SK-N-SH (cell line): ENCODE measurements around the gene SCART1. TPM values are rescaled to one million over a fixed set of nuclear protein-coding genes. Genes with fewer than 3 reads are reported as not detected.

Experiments used
- CTCF ChIA-PET: fragments of 300-600, 350-600 bp; formaldehyde crosslinking; extraction: SDS; loops from one replicate; lab custom pipeline; 2021; lab: Yijun Ruan, JAX
- POLR2A ChIA-PET: fragments of 350-600 bp; sonication (Branson Sonifier 250); formaldehyde crosslinking; extraction: SDS; loops from one replicate; lab custom pipeline; 2020; ENCODE audit warnings: antibody characterized with exemption, inconsistent platforms; lab: Yijun Ruan, JAX
- DNase-seq: peaks from one replicate; pipeline ENCODE4 v3.0.0; 2012
- H2AFZ ChIP-seq: fragments of 200-600 bp; sonication (generic); 2 replicates; pipeline ENCODE4 v1.8.1; 2016; ENCODE audit warnings: antibody characterized with exemption, mild to moderate bottlenecking, low read depth
- H3F3A ChIP-seq: fragments of 200-600 bp; sonication (generic); replicated peaks from 2 replicates; pipeline ENCODE3; 2016; ENCODE audit warnings: antibody characterized with exemption, mild to moderate bottlenecking; ENCODE audit not compliant: insufficient read depth
- H3K27ac ChIP-seq, 2 experiments: fragments of 200-500 bp in 1 of 2; fragments of 200-600 bp in 1 of 2; sonication (Bioruptor generic) in 1 of 2; sonication (generic), shearing (Covaris generic) in 1 of 2; 2 replicates each; pipeline versions ENCODE4 v1.5.1 to v1.6.1; 2014 to 2016; ENCODE audit warnings: low read depth in 2 of 2, inconsistent platforms in 1 of 2, low read length in 1 of 2, mild to moderate bottlenecking in 1 of 2, mixed read lengths in 1 of 2
- H3K27me3 ChIP-seq: fragments of 200-600 bp; sonication (generic), shearing (Covaris generic); 2 replicates; pipeline ENCODE4 v1.6.1; 2016; ENCODE audit warnings: mixed run types; ENCODE audit not compliant: insufficient read depth
- H3K36me3 ChIP-seq, 2 experiments: fragments of 200-500 bp in 1 of 2; fragments of 200-600 bp in 1 of 2; sonication (Bioruptor generic) in 1 of 2; sonication (generic) in 1 of 2; replicated peaks in 1 of 2; 2 replicates each; pipeline versions ENCODE3 to v1.5.1; 2014 to 2016; ENCODE audit warnings: low read length in 1 of 2, mild to moderate bottlenecking in 1 of 2; ENCODE audit not compliant: insufficient read depth in 2 of 2, control insufficient read depth in 1 of 2
- H3K4me1 ChIP-seq, 2 experiments: fragments of 200-500 bp in 1 of 2; fragments of 200-600 bp in 1 of 2; sonication (Bioruptor generic) in 1 of 2; sonication (generic), shearing (Covaris generic) in 1 of 2; 2 replicates each; pipeline versions ENCODE4 v1.5.1 to v1.6.1; 2014 to 2016; ENCODE audit warnings: low read depth in 1 of 2, low read length in 1 of 2, mixed run types in 1 of 2; ENCODE audit not compliant: insufficient read depth in 2 of 2, control insufficient read depth in 1 of 2
- H3K4me2 ChIP-seq: fragments of 200-600 bp; sonication (generic), shearing (Covaris generic); 2 replicates; pipeline ENCODE4 v1.6.1; 2017; ENCODE audit warnings: mixed run types
- H3K4me3 ChIP-seq, 2 experiments: fragments of 200-500 bp in 1 of 2; fragments of 200-600 bp in 1 of 2; sonication (Bioruptor generic) in 1 of 2; sonication (generic), shearing (Covaris generic) in 1 of 2; 2 replicates each; pipeline versions ENCODE4 v1.5.1 to v1.8.1; 2014 to 2016; ENCODE audit warnings: low read depth in 2 of 2, inconsistent platforms in 1 of 2, low read length in 1 of 2, mild to moderate bottlenecking in 1 of 2, mixed read lengths in 1 of 2, moderate library complexity in 1 of 2
- H3K79me2 ChIP-seq: fragments of 200-600 bp; sonication (generic); 2 replicates; pipeline ENCODE4 v1.8.1; 2017; ENCODE audit warnings: mild to moderate bottlenecking; ENCODE audit not compliant: insufficient read depth
- H3K9ac ChIP-seq: fragments of 200-600 bp; sonication (generic); 2 replicates; pipeline ENCODE4 v1.6.1; 2017; ENCODE audit warnings: mixed run types
- H3K9me2 ChIP-seq: fragments of 200-600 bp; sonication (generic); 2 replicates; pipeline ENCODE4 v1.6.1; 2017; ENCODE audit warnings: mixed run types
- H3K9me3 ChIP-seq: fragments of 200-600 bp; sonication (generic); 2 replicates; pipeline ENCODE4 v1.6.1; 2017; ENCODE audit warnings: mixed run types, mild to moderate bottlenecking, moderate library complexity
- H4K20me1 ChIP-seq: fragments of 200-600 bp; sonication (generic); 2 replicates; pipeline ENCODE4 v1.6.1; 2017; ENCODE audit warnings: mild to moderate bottlenecking, mixed run types; ENCODE audit not compliant: insufficient read depth
- ELF1 ChIP-seq: IDR thresholded peaks from 2 replicates; pipeline ENCODE4 v1.4.0; 2012
- EP300 ChIP-seq, 2 experiments: IDR thresholded peaks; 2 replicates each; pipeline versions ENCODE4 v1.4.0 to v1.6.1; 2012; ENCODE audit warnings: borderline replicate concordance in 1 of 2, low read depth in 1 of 2, low read length in 1 of 2
- FOSL2 ChIP-seq: IDR thresholded peaks from 2 replicates; pipeline ENCODE4 v1.4.0; 2012; ENCODE audit warnings: low read depth, mild to moderate bottlenecking, moderate library complexity, borderline replicate concordance
- FOXJ3 ChIP-seq: sonication (generic); formaldehyde crosslinking; IDR thresholded peaks from 2 replicates; pipeline ENCODE4 v1.5.1; 2020; ENCODE audit warnings: mild to moderate bottlenecking, missing genetic modification reagents
- FOXM1 ChIP-seq: IDR thresholded peaks from 2 replicates; pipeline ENCODE4 v1.4.0; 2012; ENCODE audit warnings: low read depth, mild to moderate bottlenecking
- GABPA ChIP-seq: IDR thresholded peaks from 2 replicates; pipeline ENCODE4 v1.4.0; 2012; ENCODE audit warnings: low read depth, mild to moderate bottlenecking
- GATA2 ChIP-seq: sonication (generic); formaldehyde crosslinking; IDR thresholded peaks from 2 replicates; pipeline ENCODE4 v1.5.0; 2020; ENCODE audit warnings: mild to moderate bottlenecking, missing genetic modification reagents
- JUND ChIP-seq: IDR thresholded peaks from 2 replicates; pipeline ENCODE4 v1.4.0; 2012
- MEF2A ChIP-seq: IDR thresholded peaks from 2 replicates; pipeline ENCODE4 v1.4.0; 2012; ENCODE audit warnings: low read depth, borderline replicate concordance
- NFIC ChIP-seq: IDR thresholded peaks from 2 replicates; pipeline ENCODE4 v1.4.0; 2012; ENCODE audit warnings: borderline replicate concordance
- NRF1 ChIP-seq: IDR thresholded peaks from 2 replicates; pipeline ENCODE4 v1.6.1; 2012; ENCODE audit warnings: low read depth, mild to moderate bottlenecking, low read length
- POLR2AphosphoS5 ChIP-seq: IDR thresholded peaks from 2 replicates; pipeline ENCODE4 v1.6.1; 2012; ENCODE audit warnings: low read depth, low read length
- RAD21 ChIP-seq: IDR thresholded peaks from 2 replicates; pipeline ENCODE4 v1.6.1; 2012; ENCODE audit warnings: mild to moderate bottlenecking, low read length
- RCOR1 ChIP-seq: fragments of 150-350 bp; IDR thresholded peaks from 2 replicates; pipeline ENCODE4 v1.6.1; 2017; ENCODE audit warnings: antibody characterized with exemption, low read length
- RFX5 ChIP-seq: IDR thresholded peaks from 2 replicates; pipeline ENCODE4 v1.6.1; 2012; ENCODE audit warnings: mild to moderate bottlenecking, improper control_type of control experiment, low read length
- RXRA ChIP-seq: IDR thresholded peaks from 2 replicates; pipeline ENCODE4 v1.4.0; 2012; ENCODE audit warnings: low read depth, mild to moderate bottlenecking, borderline replicate concordance
- SMC3 ChIP-seq: IDR thresholded peaks from 2 replicates; pipeline ENCODE4 v1.6.1; 2012; ENCODE audit warnings: low read depth, low read length, improper control_type of control experiment
- TAF1 ChIP-seq: IDR thresholded peaks from 2 replicates; pipeline ENCODE4 v1.6.1; 2012; ENCODE audit warnings: low read depth, mild to moderate bottlenecking, low read length, moderate library complexity, borderline replicate concordance
- TCF12 ChIP-seq: IDR thresholded peaks from 2 replicates; pipeline ENCODE4 v1.4.0; 2012
- TEAD4 ChIP-seq: IDR thresholded peaks from 2 replicates; pipeline ENCODE4 v1.4.0; 2012; ENCODE audit warnings: mild to moderate bottlenecking, borderline replicate concordance; ENCODE audit not compliant: insufficient read depth
- WGBS: methylation state at CpG from one replicate; pipeline ENCODE4 v1.1.6; 2017; ENCODE audit warnings: low lambda C conversion rate; 5-methylcytosine and 5-hydroxymethylcytosine counted together
- polyA plus RNA-seq, 3 experiments: library from polyadenylated mRNA; depleted of rRNA; stranded (reverse); fragments of >200 nt; gene quantifications; 2 replicates each; pipeline ENCODE4 v1.2.3, GENCODE V29; 2012
- TF ChIP-seq, protein P1 (sequence below): IDR thresholded peaks from 2 replicates; pipeline ENCODE4 v1.4.0; 2012; ENCODE audit warnings: low read depth, borderline replicate concordance
- TF ChIP-seq, protein P2 (sequence below): IDR thresholded peaks from 2 replicates; pipeline ENCODE4; 2012
- TF ChIP-seq, protein P3 (sequence below): fragments of 150-350 bp; IDR thresholded peaks from 2 replicates; pipeline ENCODE4 v1.6.1; 2017; ENCODE audit warnings: antibody characterized with exemption, low read length, low read depth, borderline replicate concordance
- TF ChIP-seq, protein P4 (sequence below): IDR thresholded peaks from 2 replicates; pipeline ENCODE4 v1.4.0; 2012; ENCODE audit warnings: low read depth

Gene SCART1
- polyA plus RNA-seq, 1 of the 3 experiments (the other 2 are of a cell fraction), result 2.1 TPM

DNA sequence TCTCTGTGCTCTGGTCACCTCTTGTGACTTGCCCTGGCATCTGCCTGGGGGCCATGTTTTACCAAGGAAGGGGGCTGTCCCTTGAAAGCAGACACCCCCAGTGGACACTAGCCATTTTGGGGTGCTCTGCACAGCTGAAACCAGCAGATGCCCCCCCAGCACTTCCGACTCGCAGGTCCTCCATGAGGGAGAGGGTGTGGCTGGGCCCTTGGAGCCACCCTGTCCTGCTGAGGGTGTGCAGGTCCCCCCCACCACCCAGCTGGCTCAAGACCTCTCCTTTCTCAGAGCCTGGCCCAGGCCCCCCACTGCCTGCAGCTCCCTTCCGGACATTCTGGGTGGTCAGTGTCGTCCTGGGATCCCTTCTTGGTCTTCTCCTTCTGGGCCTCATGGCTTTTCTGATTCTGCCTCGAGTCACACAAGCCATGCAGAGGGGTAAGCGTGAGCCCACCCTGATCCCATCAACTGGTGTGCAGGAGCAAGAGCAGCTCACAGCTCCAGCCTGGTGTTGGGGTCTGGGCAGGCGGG, 12.3 kb downstream of the SCART1 start (continued):
- TF ChIP-seq, protein P1, sequence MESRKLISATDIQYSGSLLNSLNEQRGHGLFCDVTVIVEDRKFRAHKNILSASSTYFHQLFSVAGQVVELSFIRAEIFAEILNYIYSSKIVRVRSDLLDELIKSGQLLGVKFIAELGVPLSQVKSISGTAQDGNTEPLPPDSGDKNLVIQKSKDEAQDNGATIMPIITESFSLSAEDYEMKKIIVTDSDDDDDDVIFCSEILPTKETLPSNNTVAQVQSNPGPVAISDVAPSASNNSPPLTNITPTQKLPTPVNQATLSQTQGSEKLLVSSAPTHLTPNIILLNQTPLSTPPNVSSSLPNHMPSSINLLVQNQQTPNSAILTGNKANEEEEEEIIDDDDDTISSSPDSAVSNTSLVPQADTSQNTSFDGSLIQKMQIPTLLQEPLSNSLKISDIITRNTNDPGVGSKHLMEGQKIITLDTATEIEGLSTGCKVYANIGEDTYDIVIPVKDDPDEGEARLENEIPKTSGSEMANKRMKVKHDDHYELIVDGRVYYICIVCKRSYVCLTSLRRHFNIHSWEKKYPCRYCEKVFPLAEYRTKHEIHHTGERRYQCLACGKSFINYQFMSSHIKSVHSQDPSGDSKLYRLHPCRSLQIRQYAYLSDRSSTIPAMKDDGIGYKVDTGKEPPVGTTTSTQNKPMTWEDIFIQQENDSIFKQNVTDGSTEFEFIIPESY, result no peak
- no peak for TF ChIP-seq ELF1
- TF ChIP-seq GABPA, result no peak
- TF ChIP-seq NFIC, result no peak
- TF ChIP-seq MEF2A, result no peak
- TF ChIP-seq, protein P2, sequence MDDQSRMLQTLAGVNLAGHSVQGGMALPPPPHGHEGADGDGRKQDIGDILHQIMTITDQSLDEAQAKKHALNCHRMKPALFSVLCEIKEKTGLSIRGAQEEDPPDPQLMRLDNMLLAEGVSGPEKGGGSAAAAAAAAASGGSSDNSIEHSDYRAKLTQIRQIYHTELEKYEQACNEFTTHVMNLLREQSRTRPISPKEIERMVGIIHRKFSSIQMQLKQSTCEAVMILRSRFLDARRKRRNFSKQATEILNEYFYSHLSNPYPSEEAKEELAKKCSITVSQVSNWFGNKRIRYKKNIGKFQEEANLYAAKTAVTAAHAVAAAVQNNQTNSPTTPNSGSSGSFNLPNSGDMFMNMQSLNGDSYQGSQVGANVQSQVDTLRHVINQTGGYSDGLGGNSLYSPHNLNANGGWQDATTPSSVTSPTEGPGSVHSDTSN, result no peak
- TF ChIP-seq RFX5, result no peak

DNA sequence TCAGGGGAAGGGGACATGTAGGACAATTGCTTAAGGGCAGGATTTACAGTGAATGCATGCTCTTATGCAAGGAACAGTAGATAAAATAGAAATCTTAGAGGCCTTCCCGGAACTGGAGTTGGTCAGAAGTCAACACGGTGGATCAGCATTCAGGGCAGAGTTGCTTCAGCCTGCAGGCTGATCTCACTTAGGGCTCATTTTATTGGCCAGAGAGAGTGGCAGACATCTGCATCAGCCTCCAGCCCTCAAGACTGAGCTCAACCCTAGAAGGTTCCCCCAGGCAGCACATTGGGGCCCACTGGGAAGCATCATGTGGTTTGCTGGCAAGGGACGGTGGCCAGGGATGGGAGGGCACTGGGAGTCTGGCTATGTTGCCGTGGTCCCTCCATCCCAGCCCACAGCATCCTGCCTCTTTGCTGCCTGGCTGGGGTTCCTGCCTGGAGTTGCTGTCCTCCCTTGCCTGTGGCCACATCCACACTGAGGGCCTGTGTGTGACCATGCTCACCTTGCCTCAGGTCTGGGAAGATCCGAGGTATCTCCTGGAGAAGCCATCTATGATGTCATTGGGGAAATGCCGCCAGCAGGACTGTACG, 13.0 kb downstream of the SCART1 start:
- no peaks in the 10 kb centered on the region for H3K27me3 ChIP-seq
- no peak overlapping the region for H3K4me3 ChIP-seq
- CTCF ChIA-PET, result interaction anchor here (1.5 kb wide), 1 partner anchor 63 kb away, joined by 3 read pairs; no protein-coding TSS in a partner anchor
- H4K20me1 ChIP-seq, result no peaks in the 10 kb centered on the region
- H3K4me2 ChIP-seq, result no peak overlapping the region
- H3K9me2 ChIP-seq, result no peaks in the 10 kb centered on the region
- POLR2A ChIA-PET, result no interaction called here
- H3K36me3 ChIP-seq, result no peaks in the 10 kb centered on the region
- WGBS, result 52% methylated on average over 6 of the region's 7 CpGs
- no peak for DNase-seq
- H2AFZ ChIP-seq, result no peak overlapping the region
- no peak overlapping the region for H3K9ac ChIP-seq
- no peak overlapping the region for H3K27ac ChIP-seq
- no peaks in the 10 kb centered on the region for H3F3A ChIP-seq
- TF ChIP-seq, protein P3, sequence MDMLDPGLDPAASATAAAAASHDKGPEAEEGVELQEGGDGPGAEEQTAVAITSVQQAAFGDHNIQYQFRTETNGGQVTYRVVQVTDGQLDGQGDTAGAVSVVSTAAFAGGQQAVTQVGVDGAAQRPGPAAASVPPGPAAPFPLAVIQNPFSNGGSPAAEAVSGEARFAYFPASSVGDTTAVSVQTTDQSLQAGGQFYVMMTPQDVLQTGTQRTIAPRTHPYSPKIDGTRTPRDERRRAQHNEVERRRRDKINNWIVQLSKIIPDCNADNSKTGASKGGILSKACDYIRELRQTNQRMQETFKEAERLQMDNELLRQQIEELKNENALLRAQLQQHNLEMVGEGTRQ, result no peak
- TF ChIP-seq TCF12, result no peak
- TF ChIP-seq FOXM1, result no peak
- TF ChIP-seq, protein P4, sequence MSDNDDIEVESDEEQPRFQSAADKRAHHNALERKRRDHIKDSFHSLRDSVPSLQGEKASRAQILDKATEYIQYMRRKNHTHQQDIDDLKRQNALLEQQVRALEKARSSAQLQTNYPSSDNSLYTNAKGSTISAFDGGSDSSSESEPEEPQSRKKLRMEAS, result no peak
- no peak for TF ChIP-seq NFIC
- no peak for TF ChIP-seq TAF1
- no peak for TF ChIP-seq FOXJ3 (CRISPR knock-in tag)
- no peak for TF ChIP-seq JUND
- no peak for TF ChIP-seq RXRA
- no peak for TF ChIP-seq FOSL2
- no peak for TF ChIP-seq RAD21
- no peak for TF ChIP-seq SMC3
- no peak for TF ChIP-seq EP300 (IDR thresholded peaks at IDR 0.05; ENCODE audit: borderline replicate concordance in 1 of 2, low read depth in 1 of 2, low read length in 1 of 2)
- TF ChIP-seq POLR2AphosphoS5, result no peak
- TF ChIP-seq RCOR1, result no peak
- no peak for TF ChIP-seq GABPA
- TF ChIP-seq ELF1, result no peak
- TF ChIP-seq TEAD4, result no peak
- no peak for TF ChIP-seq NRF1
- TF ChIP-seq GATA2, result no peak
- no peaks in the 10 kb centered on the region for H3K4me1 ChIP-seq
- no peaks in the 10 kb centered on the region for H3K9me3 ChIP-seq
- H3K79me2 ChIP-seq, result no peaks in the 10 kb centered on the region
